GM12892 (cell line): ENCODE data around the gene PRDM15.
"Not testable (repeated sequence)": the region's sequence is repeated elsewhere in the genome, so short reads cannot be mapped to it uniquely, and the experiment has no call there.

ENCODE experiments used
- DNase-seq: peaks from one replicate; pipeline ENCODE4 v3.0.0; 2011; ENCODE audit not compliant: insufficient read length
- FAIRE-seq: peaks from 2 replicates; lab custom pipeline; 2011; peaks lifted over from hg19 to GRCh38; lab: Jason Lieb, UNC
- POLR2A ChIP-seq: IDR thresholded peaks from 2 replicates; pipeline ENCODE4 v1.6.1; 2011; ENCODE audit warnings: low read depth, low read length, control low read depth
- POLR2AphosphoS5 ChIP-seq: IDR thresholded peaks from 2 replicates; pipeline ENCODE4 v1.6.1; 2011; ENCODE audit warnings: low read depth, low read length, control low read depth
- TAF1 ChIP-seq: IDR thresholded peaks from 2 replicates; pipeline ENCODE4 v1.6.1; 2011; ENCODE audit warnings: low read depth, mild to moderate bottlenecking, control low read depth, low read length, borderline replicate concordance

PRDM15 gene

GRCh38 chr21:41802198-41802584 lies 77.0 kb downstream of the PRDM15 start:
- no peak for FAIRE-seq
- no peak for TF ChIP-seq POLR2AphosphoS5
- TF ChIP-seq TAF1 = no peak
- no peak for TF ChIP-seq POLR2A
- DNase-seq = no peak

GRCh38 chr21:41801321-41802197 lies 77.6 kb downstream of the PRDM15 start:
- DNase-seq = no peak
- FAIRE-seq = no peak
- TF ChIP-seq POLR2AphosphoS5 (no peak), TAF1 (no peak), POLR2A (no peak)

- FAIRE-seq = no peak
- TF ChIP-seq TAF1 (no peak), POLR2AphosphoS5 (no peak), POLR2A (no peak)
- DNase-seq = no peak
Measured at GRCh38 chr21:41800425-41801320, 78.5 kb downstream of the PRDM15 start.

- DNase-seq = no peak
- TF ChIP-seq TAF1 = no peak
- FAIRE-seq = no peak
Measured at GRCh38 chr21:41799763-41800162, 79.4 kb downstream of the PRDM15 start.

- no peak for DNase-seq
- no peak for FAIRE-seq
- TF ChIP-seq POLR2AphosphoS5 (no peak), TAF1 (no peak), POLR2A (no peak)
Measured at GRCh38 chr21:41798326-41798725, 80.8 kb downstream of the PRDM15 start.

GRCh38 chr21:41796476-41797080 lies 82.6 kb downstream of the PRDM15 start:
- no peak for TF ChIP-seq POLR2A
- no peak for TF ChIP-seq TAF1
- TF ChIP-seq POLR2AphosphoS5 = no peak
- no peak for DNase-seq
- no peak for FAIRE-seq

GRCh38 chr21:41795726-41796125 lies 83.4 kb downstream of the PRDM15 start:
- FAIRE-seq (no peak), DNase-seq (no peak)
- no peak for TF ChIP-seq TAF1
- no peak for TF ChIP-seq POLR2A
- no peak for TF ChIP-seq POLR2AphosphoS5

GRCh38 chr21:41794600-41794999 lies 84.5 kb downstream of the PRDM15 start:
- no peak for FAIRE-seq
- no peak for DNase-seq
- no peak for TF ChIP-seq POLR2AphosphoS5
- no peak for TF ChIP-seq POLR2A
- no peak for TF ChIP-seq TAF1

GRCh38 chr21:41792711-41793110 lies 86.4 kb downstream of the PRDM15 start:
- DNase-seq (no peak), FAIRE-seq (no peak)
- TF ChIP-seq POLR2A (no peak), TAF1 (no peak), POLR2AphosphoS5 (no peak)

- TF ChIP-seq POLR2A = no peak
- TF ChIP-seq POLR2AphosphoS5 = no peak
- no peak for TF ChIP-seq TAF1
- no peak for DNase-seq
- no peak for FAIRE-seq
Measured at GRCh38 chr21:41786509-41786987, 92.6 kb downstream of the PRDM15 start.

GRCh38 chr21:41785262-41785661 lies 93.9 kb downstream of the PRDM15 start:
- not testable (repeated sequence) for DNase-seq, FAIRE-seq

- FAIRE-seq = no peak
- no peak for DNase-seq
- TF ChIP-seq POLR2AphosphoS5 (no peak), TAF1 (no peak), POLR2A (no peak)
Measured at GRCh38 chr21:41784456-41785102, 94.6 kb downstream of the PRDM15 start.
